Left ventricle myocardium inferior (tissue), 1 donor: Measurements from ENCODE around the gene MYRF. TPM values are rescaled to one million over a fixed set of nuclear protein-coding genes. Genes with fewer than 3 reads are reported as not detected.

Experiments used
- DNase-seq: peaks from one replicate; pipeline ENCODE4 v3.0.0-alpha.2; 2020
- H3K27ac ChIP-seq: fragments of 200-600 bp; replicated peaks from 2 replicates; pipeline ENCODE4 v1.8.0; 2021
- H3K27me3 ChIP-seq: fragments of 200-600 bp; 2 replicates; pipeline ENCODE4 v1.8.0; 2021; ENCODE audit warnings: low read depth
- H3K36me3 ChIP-seq: fragments of 200-600 bp; 2 replicates; pipeline ENCODE4 v1.8.0; 2021
- H3K4me1 ChIP-seq: fragments of 200-600 bp; 2 replicates; pipeline ENCODE4 v1.8.0; 2021
- H3K4me3 ChIP-seq: fragments of 200-600 bp; 2 replicates; pipeline ENCODE4 v1.8.0; 2021; ENCODE audit warnings: mild to moderate bottlenecking, moderate library complexity
- H3K9me3 ChIP-seq: fragments of 200-600 bp; replicated peaks from 2 replicates; pipeline ENCODE4 v1.8.0; 2021
- intact Hi-C: fragments of 100-400 bp; cut with micrococcal nuclease; formaldehyde crosslinking; loops from one replicate; pipeline ENCODE4 v1.11.0; 2022
- total RNA-seq: library from RNA; stranded (reverse); fragmentation: NEBNext Ultra II Directional; extraction: Animal tissue kit (Norgen Biotek cat#: 25700); gene quantifications from one replicate; pipeline ENCODE4 v1.2.1, GENCODE V29; 2021
- TF ChIP-seq, protein P1 (sequence below): fragments of 200-600 bp; IDR thresholded peaks from 2 replicates; pipeline ENCODE4 v1.8.0; 2021; ENCODE audit warnings: antibody characterized with exemption, mild to moderate bottlenecking, borderline replicate concordance
- donor health status: DM: no; HTN: yes; CAD: no; lungs with severe emphysema.

The MYRF gene
- total RNA-seq, 1 donor from 2014 or later = 0.14 TPM

DNA sequence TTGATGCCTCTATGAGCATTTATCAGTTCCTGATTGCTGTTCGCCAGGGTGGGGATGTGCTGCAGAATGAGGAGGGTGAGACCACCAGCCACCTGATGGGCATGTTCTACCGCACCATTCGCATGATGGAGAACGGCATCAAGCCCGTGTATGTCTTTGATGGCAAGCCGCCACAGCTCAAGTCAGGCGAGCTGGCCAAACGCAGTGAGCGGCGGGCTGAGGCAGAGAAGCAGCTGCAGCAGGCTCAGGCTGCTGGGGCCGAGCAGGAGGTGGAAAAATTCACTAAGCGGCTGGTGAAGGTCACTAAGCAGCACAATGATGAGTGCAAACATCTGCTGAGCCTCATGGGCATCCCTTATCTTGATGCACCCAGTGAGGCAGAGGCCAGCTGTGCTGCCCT lies 43.0 kb downstream of the MYRF start:
- no peaks in the 10 kb centered on the region for H3K9me3 ChIP-seq
- no peaks in the 10 kb centered on the region for H3K27me3 ChIP-seq
- H3K36me3 ChIP-seq = peaks cover 14% of the 10 kb centered on the region
- intact Hi-C loops = loop anchor here (5.0 to 10.0 kb wide), 4 partner anchors 99 to 312 kb away; partner anchors contain the start of gene FADS3
- no peak overlapping the region for H3K27ac ChIP-seq
- TF ChIP-seq, protein P1, sequence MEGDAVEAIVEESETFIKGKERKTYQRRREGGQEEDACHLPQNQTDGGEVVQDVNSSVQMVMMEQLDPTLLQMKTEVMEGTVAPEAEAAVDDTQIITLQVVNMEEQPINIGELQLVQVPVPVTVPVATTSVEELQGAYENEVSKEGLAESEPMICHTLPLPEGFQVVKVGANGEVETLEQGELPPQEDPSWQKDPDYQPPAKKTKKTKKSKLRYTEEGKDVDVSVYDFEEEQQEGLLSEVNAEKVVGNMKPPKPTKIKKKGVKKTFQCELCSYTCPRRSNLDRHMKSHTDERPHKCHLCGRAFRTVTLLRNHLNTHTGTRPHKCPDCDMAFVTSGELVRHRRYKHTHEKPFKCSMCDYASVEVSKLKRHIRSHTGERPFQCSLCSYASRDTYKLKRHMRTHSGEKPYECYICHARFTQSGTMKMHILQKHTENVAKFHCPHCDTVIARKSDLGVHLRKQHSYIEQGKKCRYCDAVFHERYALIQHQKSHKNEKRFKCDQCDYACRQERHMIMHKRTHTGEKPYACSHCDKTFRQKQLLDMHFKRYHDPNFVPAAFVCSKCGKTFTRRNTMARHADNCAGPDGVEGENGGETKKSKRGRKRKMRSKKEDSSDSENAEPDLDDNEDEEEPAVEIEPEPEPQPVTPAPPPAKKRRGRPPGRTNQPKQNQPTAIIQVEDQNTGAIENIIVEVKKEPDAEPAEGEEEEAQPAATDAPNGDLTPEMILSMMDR = no peak
- no peak overlapping the region for H3K4me3 ChIP-seq
- no peak for DNase-seq
- peaks cover 37% of the 10 kb centered on the region for H3K4me1 ChIP-seq

- no peaks in the 10 kb centered on the region for H3K9me3 ChIP-seq
- peaks cover 36% of the 10 kb centered on the region for H3K4me1 ChIP-seq
- TF ChIP-seq, protein P1 = no peak
- no peaks in the 10 kb centered on the region for H3K27me3 ChIP-seq
- DNase-seq = no peak
- peaks cover 15% of the 10 kb centered on the region for H3K36me3 ChIP-seq
- no peak overlapping the region for H3K4me3 ChIP-seq
- H3K27ac ChIP-seq = no peak overlapping the region
- intact Hi-C loops = loop anchor here (5.0 to 10.0 kb wide), 4 partner anchors 99 to 311 kb away; partner anchors contain the start of gene FADS3
These were observed 43.6 kb downstream of the MYRF start for GRCh38 chr11:61795876-61796526.

DNA sequence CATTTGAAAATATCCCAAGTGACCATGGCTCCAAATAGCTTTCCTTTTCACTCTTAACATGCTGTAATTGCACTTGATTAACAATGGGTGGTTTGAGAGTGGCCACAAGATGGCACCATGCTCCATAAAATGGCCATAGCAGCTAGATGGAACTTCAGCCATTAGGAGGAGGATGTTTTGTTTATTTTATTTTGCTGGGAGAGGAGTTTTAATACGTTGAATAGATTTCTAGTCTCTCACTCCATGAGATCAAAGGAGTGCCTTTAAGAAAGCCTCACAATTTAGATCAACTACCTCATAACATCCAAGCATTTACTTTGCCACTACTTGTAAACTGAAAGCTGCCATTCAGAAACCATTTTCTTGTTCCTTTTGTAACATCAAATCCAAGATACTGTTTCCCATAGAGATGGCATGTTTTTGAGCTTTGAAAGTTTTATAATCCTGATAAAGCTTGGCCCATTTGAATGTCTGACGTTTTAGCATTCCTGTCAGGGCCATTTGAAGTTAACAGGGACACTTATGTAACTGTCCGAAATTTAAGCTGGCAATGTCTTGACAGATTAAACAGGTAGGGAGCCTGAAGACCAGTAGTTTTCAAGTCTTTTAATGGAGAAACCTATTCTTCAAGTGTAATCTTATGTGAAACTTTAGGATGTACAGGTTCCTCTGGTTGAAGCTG lies 45.0 kb downstream of the MYRF start:
- DNase-seq = peak; percentile 74
- intact Hi-C loops = loop anchor here (5.0 to 10.0 kb wide), 4 partner anchors 97 to 310 kb away; partner anchors contain the start of gene FADS3
- H3K4me3 ChIP-seq = no peak overlapping the region
- no peaks in the 10 kb centered on the region for H3K27me3 ChIP-seq
- H3K36me3 ChIP-seq = peaks cover 28% of the 10 kb centered on the region
- H3K27ac ChIP-seq = peak overlapping the region; percentile 55
- peaks cover 22% of the 10 kb centered on the region for H3K4me1 ChIP-seq
- TF ChIP-seq, protein P1 = peak; percentile 86
- H3K9me3 ChIP-seq = no peaks in the 10 kb centered on the region

GRCh38 chr11:61799665-61800284 lies 47.3 kb downstream of the MYRF start:
- Histone ChIP-seq H3K9me3 (no peaks in the 10 kb centered on the region), H3K36me3 (peaks cover 50% of the 10 kb centered on the region), H3K4me3 (no peak overlapping the region), H3K27me3 (no peaks in the 10 kb centered on the region), H3K4me1 (peaks cover 12% of the 10 kb centered on the region), H3K27ac (no peak overlapping the region)
- TF ChIP-seq, protein P1 = no peak
- no peak for DNase-seq
- intact Hi-C loops = loop anchor here (5.0 to 10.0 kb wide), 4 partner anchors 95 to 308 kb away; partner anchors contain the start of gene FADS3
